Ovary (tissue), 9 donors: ENCODE data around the gene FHL3. TPM values are rescaled to one million over a fixed set of nuclear protein-coding genes. Genes with fewer than 3 reads are reported as not detected.

ENCODE experiments used
- DNase-seq, 5 donors: peaks; one replicate each; pipeline ENCODE4 v3.0.0-alpha.2; 2019 to 2020
- H3K27ac ChIP-seq, 2 donors: fragments of 200-600 bp; one replicate each; pipeline versions ENCODE4 v1.5.1 to v1.8.0; 2019 to 2022
- H3K27me3 ChIP-seq: fragments of 200-600 bp; one replicate; pipeline ENCODE4 v1.8.0; 2022
- H3K36me3 ChIP-seq: fragments of 200-600 bp; sonication (generic); one replicate; pipeline ENCODE4 v1.5.1; 2019
- H3K4me1 ChIP-seq: one replicate; pipeline ENCODE4 v1.8.1; 2013; ENCODE audit warnings: mild to moderate bottlenecking, moderate library complexity; ENCODE audit not compliant: insufficient read depth
- H3K4me3 ChIP-seq: fragments of 200-600 bp; sonication (generic); one replicate; pipeline ENCODE4 v1.5.1; 2017
- H3K9me3 ChIP-seq, 2 donors: fragments of 200-600 bp in 1 of 2; sonication (generic) in 1 of 2; one replicate each; pipeline versions ENCODE4 v1.5.1 to v1.8.1; 2013 to 2019; ENCODE audit warnings: mild to moderate bottlenecking in 1 of 2, moderate library complexity in 1 of 2
- EP300 ChIP-seq: sonication (generic); formaldehyde crosslinking; IDR thresholded peaks from one replicate; pipeline ENCODE4 v1.6.1; 2017; ENCODE audit warnings: antibody characterized with exemption
- POLR2A ChIP-seq: fragments of 450-650 bp; IDR thresholded peaks from one replicate; pipeline ENCODE4 v1.6.1; 2017; ENCODE audit warnings: antibody characterized with exemption, mild to moderate bottlenecking, moderate library complexity
- WGBS, 3 donors: extraction: QIAGEN DNeasy Blood & Tissue Kit in 1 of 3; methylation state at CpG; one replicate each; pipeline versions ENCODE4 v1.1.5 to v1.1.7; 2013 to 2017; 5-methylcytosine and 5-hydroxymethylcytosine counted together
- intact Hi-C, 4 donors: fragments of 100-400 bp; cut with DNase I; formaldehyde crosslinking; loops; one replicate each; pipeline versions ENCODE4 v1.11.0 to v1.15.1; 2022 to 2023
- polyA plus RNA-seq, 2 donors: library from polyadenylated mRNA; stranded (reverse); fragments of 200-250 nt in 1 of 2; fragments of 350-450 nt in 1 of 2; fragmentation: Illumina TruSeq in 1 of 2; extraction: RNeasy Lipid Tissue Mini Kit (QIAGEN cat#74804) in 1 of 2; gene quantifications; one replicate each; pipeline ENCODE4 v1.2.3, GENCODE V29; 2013 to 2014
- total RNA-seq, 7 donors: library from RNA; depleted of rRNA in 2 of 7; stranded (reverse); fragments of >200 nt in 2 of 7; fragmentation: NEBNext Ultra II Directional in 3 of 7; extraction: Animal tissue kit (Norgen Biotek cat#: 25700) in 3 of 7; gene quantifications; one replicate each; pipeline versions ENCODE4 v1.1.0 to v1.2.4, GENCODE V29; 2016 to 2023
- TF ChIP-seq, protein P1 (sequence below), 3 donors: fragments of 450-650 bp in 2 of 3; fragments of 200-600 bp in 1 of 3; IDR thresholded peaks; one replicate each; pipeline versions ENCODE4 v1.5.1 to v1.8.0; 2016 to 2022; ENCODE audit warnings: antibody characterized with exemption in 3 of 3, mild to moderate bottlenecking in 1 of 3
- donor health status: DM: no; HTN: no; CAD: no; lungs with moderate emphysema.
- donor health status: DM: no; HTN: no; CAD: no.
- donor health status: Bipolar disorder and iron deficiency.
- donor health status: DM: yes; HTN: yes; CAD: no.
- donor health status: DM: no; HTN: no; CAD: no.
- donor health status: DM: yes; HTN: yes; CAD: no.

FHL3 gene
- total and polyA plus RNA-seq, 9 donors, result 13.9 to 63.3 (median 28.8) TPM

DNA sequence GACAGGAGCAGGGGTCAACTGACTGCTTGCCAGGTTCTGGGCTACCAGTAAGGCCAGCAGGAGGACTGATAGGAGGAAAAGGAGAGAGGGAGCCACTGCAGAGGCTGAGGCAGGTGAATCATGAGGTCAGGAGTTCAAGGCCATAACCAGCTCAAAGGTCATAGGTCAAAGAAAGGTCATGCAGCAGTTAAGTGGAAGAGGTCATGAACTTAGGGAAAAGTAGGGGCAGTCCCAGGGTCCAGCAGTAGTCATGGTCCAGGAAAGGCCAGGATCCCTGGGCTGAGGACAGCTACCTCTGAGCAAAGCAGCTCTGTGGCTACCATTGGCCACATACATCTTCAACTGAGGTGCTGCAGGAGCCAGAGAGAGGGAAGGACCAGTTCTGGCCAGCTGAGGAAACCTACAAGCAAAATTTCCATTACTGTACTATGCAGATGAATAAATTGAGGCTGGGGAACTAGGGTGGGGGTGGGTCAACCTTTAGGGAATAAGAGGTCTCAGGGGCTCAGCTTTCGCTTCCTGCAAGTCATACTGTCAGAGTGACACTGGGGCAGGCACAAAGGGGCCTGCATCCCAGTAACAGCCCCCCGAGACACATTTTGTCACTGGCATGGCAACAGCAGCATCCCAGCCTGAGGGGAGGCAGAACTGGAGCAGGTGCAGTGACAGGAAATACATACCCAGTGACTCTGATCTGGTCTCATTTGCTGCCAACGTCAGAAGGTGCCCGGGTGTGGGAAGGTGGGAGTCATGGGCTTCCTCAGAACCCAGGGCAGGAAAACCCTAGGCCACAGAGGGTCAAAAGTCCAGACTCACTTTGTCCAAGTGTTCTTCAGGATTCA, 53.3 kb downstream of the FHL3 start:
- Histone ChIP-seq H3K4me1 (no peaks in the 10 kb centered on the region), H3K27me3 (no peaks in the 10 kb centered on the region), H3K4me3 (no peak overlapping the region), H3K9me3 (no peaks in the 10 kb centered on the region), H3K36me3 (no peaks in the 10 kb centered on the region), H3K27ac (no peak overlapping the region)
- TF ChIP-seq POLR2A, result no peak
- TF ChIP-seq, protein P1, sequence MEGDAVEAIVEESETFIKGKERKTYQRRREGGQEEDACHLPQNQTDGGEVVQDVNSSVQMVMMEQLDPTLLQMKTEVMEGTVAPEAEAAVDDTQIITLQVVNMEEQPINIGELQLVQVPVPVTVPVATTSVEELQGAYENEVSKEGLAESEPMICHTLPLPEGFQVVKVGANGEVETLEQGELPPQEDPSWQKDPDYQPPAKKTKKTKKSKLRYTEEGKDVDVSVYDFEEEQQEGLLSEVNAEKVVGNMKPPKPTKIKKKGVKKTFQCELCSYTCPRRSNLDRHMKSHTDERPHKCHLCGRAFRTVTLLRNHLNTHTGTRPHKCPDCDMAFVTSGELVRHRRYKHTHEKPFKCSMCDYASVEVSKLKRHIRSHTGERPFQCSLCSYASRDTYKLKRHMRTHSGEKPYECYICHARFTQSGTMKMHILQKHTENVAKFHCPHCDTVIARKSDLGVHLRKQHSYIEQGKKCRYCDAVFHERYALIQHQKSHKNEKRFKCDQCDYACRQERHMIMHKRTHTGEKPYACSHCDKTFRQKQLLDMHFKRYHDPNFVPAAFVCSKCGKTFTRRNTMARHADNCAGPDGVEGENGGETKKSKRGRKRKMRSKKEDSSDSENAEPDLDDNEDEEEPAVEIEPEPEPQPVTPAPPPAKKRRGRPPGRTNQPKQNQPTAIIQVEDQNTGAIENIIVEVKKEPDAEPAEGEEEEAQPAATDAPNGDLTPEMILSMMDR (IDR thresholded peaks at IDR 0.05), result no peak
- no peak for TF ChIP-seq EP300
- intact Hi-C loops, result no loop called here
- WGBS, 3 donors, result 73 to 79% (median 78%) methylated on average over 4 of the region's 4 CpGs
- peak in 1 of 5 donors; percentile 10 for DNase-seq

DNA sequence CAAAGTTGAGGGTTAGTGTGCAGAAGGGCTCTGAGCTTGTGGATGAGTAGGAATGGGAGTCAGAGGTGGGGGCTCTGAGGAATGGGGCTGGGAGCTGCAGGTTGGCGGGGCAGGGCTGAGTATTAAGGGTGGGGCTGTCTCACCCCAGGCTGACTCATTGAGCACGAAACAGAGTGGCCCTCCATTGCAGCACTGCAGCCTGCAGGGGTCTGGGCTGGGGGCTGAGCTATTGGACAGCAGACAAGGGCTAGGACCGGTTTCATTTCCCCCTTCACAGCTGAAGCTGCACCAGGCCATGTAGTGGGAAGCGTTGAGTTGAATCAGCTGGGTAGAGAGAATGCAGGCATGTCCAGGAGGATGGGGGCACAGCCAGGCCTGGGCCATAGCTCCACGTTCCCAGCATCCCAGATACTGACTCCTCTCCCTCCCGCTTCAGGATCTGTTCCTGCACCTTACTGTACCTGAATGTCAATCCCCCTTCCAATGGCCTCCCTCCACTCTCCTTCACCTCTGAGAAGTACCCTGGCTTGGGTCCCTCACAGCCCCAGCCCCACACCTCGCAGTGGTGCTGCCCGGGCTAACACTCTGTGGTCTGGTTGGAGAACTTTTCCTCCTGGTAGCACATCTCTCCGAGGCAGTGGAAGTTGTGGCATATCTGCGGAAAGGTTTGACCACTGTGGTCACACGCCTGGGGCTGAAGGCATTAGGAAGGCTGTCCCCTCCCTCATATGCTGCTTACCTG, 54.1 kb downstream of the FHL3 start:
- peak in 1 of 5 donors; percentile 20 for DNase-seq
- H3K36me3 ChIP-seq, result no peaks in the 10 kb centered on the region
- intact Hi-C loops, result no loop called here
- 80 to 86% (median 83%) methylated on average over 11 of the region's 11 CpGs for WGBS, 3 donors
- H3K27ac ChIP-seq, result no peak overlapping the region
- no peaks in the 10 kb centered on the region for H3K27me3 ChIP-seq
- TF ChIP-seq POLR2A (no peak), EP300 (no peak)
- TF ChIP-seq, protein P1 (IDR thresholded peaks at IDR 0.05), result no peak
- no peaks in the 10 kb centered on the region for H3K4me1 ChIP-seq
- H3K4me3 ChIP-seq, result no peak overlapping the region
- no peaks in the 10 kb centered on the region for H3K9me3 ChIP-seq

DNA sequence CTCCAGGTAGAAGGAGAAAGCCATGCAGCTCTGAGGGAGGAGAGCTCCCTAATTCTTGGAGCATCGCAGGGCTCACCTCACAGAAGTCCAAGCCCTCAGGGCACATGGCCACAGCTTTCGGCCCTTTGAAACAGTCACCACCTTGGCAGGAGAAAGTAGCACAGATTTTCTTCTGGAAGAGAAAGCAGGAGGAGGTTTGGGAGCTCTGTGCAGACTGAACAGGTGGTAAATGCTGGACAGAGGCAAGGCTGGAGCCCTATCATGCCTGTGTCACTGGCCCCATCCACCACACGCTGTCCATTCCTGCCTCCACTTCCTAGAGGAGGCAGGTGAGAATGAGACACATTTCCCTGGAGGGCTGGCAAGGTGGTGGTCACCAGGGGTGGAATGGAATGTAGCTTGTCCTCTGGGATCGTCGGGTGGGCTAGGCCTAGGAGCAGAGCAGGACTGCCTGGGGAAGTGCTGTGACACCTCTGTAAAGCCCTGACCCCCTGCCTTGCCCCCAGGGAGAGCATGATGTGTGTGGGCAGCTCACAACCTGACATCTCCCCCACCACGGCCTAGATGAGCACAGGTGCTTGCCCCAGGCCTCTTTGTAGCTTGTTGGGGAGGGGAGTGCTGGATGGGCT, 55.7 kb downstream of the FHL3 start:
- TF ChIP-seq, protein P1 (IDR thresholded peaks at IDR 0.05), result no peak
- no peak for TF ChIP-seq POLR2A
- no peak for TF ChIP-seq EP300
- intact Hi-C loops, result no loop called here
- peak in 1 of 5 donors; percentile 17 for DNase-seq
- WGBS, 3 donors, result 57 to 64% (median 62%) methylated on average over 6 of the region's 6 CpGs
- no peak overlapping the region for H3K27ac ChIP-seq
- H3K36me3 ChIP-seq, result no peaks in the 10 kb centered on the region
- H3K4me1 ChIP-seq, result peaks cover 3% of the 10 kb centered on the region
- no peaks in the 10 kb centered on the region for H3K27me3 ChIP-seq
- no peak overlapping the region for H3K4me3 ChIP-seq
- no peaks in the 10 kb centered on the region for H3K9me3 ChIP-seq

DNA sequence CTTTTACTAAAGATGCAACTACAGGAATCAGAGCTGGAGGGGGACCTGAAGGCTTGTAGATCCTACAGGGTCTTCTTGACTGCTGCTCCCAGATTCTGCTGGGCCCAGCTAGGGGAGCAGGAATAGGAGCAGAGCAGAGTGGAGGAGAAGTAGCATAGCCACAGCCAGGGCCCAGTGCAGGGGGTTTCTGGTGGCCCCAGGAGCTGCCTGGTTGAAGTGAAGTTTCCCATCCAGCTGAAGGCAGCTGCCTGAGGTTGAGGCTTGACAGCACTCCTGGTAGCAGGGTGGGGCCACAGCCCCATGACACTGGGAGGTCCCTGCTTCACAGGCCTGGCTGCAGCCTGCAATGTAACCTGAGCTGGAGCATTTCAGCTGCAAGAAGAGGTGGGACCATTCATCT, 56.5 kb downstream of the FHL3 start:
- intact Hi-C loops, result no loop called here
- no peak overlapping the region for H3K4me3 ChIP-seq
- no peaks in the 10 kb centered on the region for H3K36me3 ChIP-seq
- H3K9me3 ChIP-seq, result no peaks in the 10 kb centered on the region
- H3K27ac ChIP-seq, result no peak overlapping the region
- H3K4me1 ChIP-seq, result peaks cover 3% of the 10 kb centered on the region
- H3K27me3 ChIP-seq, result no peaks in the 10 kb centered on the region
- TF ChIP-seq EP300, result no peak
- peak in 2 of 5 donors; percentile 15 to 27 for DNase-seq
